GOT3 (cell line): ENCODE data around the gene MAPRE2.

Experiments
- DNase-seq: peaks from one replicate; lab custom pipeline; 2025; ENCODE audit warnings: mixed read lengths; lab: John Stamatoyannopoulos, UW

The MAPRE2 gene

GRCh38 chr18:35182151-35182550, 140.9 kb downstream of the MAPRE2 start:
- no peak for DNase-seq

GRCh38 chr18:35183886-35184285, 142.7 kb downstream of the MAPRE2 start:
- no peak for DNase-seq

GRCh38 chr18:35185771-35186170, 144.6 kb downstream of the MAPRE2 start:
- no peak for DNase-seq

- no peak for DNase-seq
These were observed 145.2 kb downstream of the MAPRE2 start for GRCh38 chr18:35186291-35187034.

GRCh38 chr18:35189510-35189909, 148.3 kb downstream of the MAPRE2 start:
- no peak for DNase-seq

GRCh38 chr18:35190948-35191697, 149.9 kb downstream of the MAPRE2 start:
- DNase-seq, result no peak

GRCh38 chr18:35191698-35192025, 150.4 kb downstream of the MAPRE2 start:
- DNase-seq, result no peak

- no peak for DNase-seq
These were observed 151.2 kb downstream of the MAPRE2 start for GRCh38 chr18:35192415-35192814.
